BLaER1 treated with 17β-estradiol and CSF1 and Interleukin-3, amounts not matched to agents 10 nM and 100 nM (cell line): ENCODE measurements around the gene PTER.

Experiments used
- H3K27ac ChIP-seq, 11 experiments: shearing (Covaris generic); formaldehyde crosslinking; 2 replicates each; pipeline ENCODE4 v1.8.1; 2022
- H3K27me3 ChIP-seq, 11 experiments: shearing (Covaris generic); formaldehyde crosslinking; 2 replicates each; pipeline ENCODE4 v1.8.1; 2022
- H3K36me3 ChIP-seq, 11 experiments: shearing (Covaris generic); formaldehyde crosslinking; 2 replicates each; pipeline ENCODE4 v1.8.1; 2022
- H3K4me1 ChIP-seq, 10 experiments: shearing (Covaris generic); formaldehyde crosslinking; 2 replicates each; pipeline ENCODE4 v1.8.1; 2022
- H3K4me2 ChIP-seq, 11 experiments: shearing (Covaris generic); formaldehyde crosslinking; 2 replicates each; pipeline ENCODE4 v1.8.1; 2022
- H3K4me3 ChIP-seq, 10 experiments: shearing (Covaris generic); formaldehyde crosslinking; 2 replicates each; pipeline ENCODE4 v1.8.1; 2022
- H3K9ac ChIP-seq, 11 experiments: shearing (Covaris generic); formaldehyde crosslinking; 2 replicates each; pipeline ENCODE4 v1.8.1; 2022
- H3K9me3 ChIP-seq, 11 experiments: shearing (Covaris generic); formaldehyde crosslinking; replicated peaks in 1 of 11; 2 replicates each; pipeline ENCODE4 v1.8.1; 2022
- H4K20me1 ChIP-seq, 11 experiments: shearing (Covaris generic); formaldehyde crosslinking; 2 replicates each; pipeline ENCODE4 v1.8.1; 2022
- Cebpa-rat ChIP-seq, 11 experiments: shearing (Covaris generic); IDR thresholded peaks; 2 replicates each; pipeline ENCODE4 v1.8.1; 2022

Gene PTER

GRCh38 chr10:16458166-16458955, 21.6 kb downstream of the PTER start:
- Histone ChIP-seq H4K20me1 (peaks cover 0 to 27% (median 11%) of the 10 kb centered on the region in 11 experiments; a peak in 11 of 22 replicates), H3K4me1 (no peaks in the 10 kb centered on the region), H3K4me2 (no peak overlapping the region), H3K9ac (no peak overlapping the region), H3K9me3 (peaks cover 0 to 16% (median 14%) of the 10 kb centered on the region in 11 experiments; a peak in 12 of 22 replicates), H3K27me3 (no peaks in the 10 kb centered on the region), H3K4me3 (no peak overlapping the region), H3K27ac (no peak overlapping the region), H3K36me3 (peaks cover 8 to 51% (median 21%) of the 10 kb centered on the region in 11 experiments; a peak in 20 of 22 replicates)
- no peak for TF ChIP-seq Cebpa-rat (IDR thresholded peaks at IDR 0.05)

- TF ChIP-seq Cebpa-rat (IDR thresholded peaks at IDR 0.05): no peak
- Histone ChIP-seq H3K27me3 (no peaks in the 10 kb centered on the region), H4K20me1 (peaks cover 0 to 27% (median 11%) of the 10 kb centered on the region in 11 experiments; a peak in 11 of 22 replicates), H3K4me2 (no peak overlapping the region), H3K27ac (no peak overlapping the region), H3K9me3 (peaks cover 5 to 27% (median 23%) of the 10 kb centered on the region in 11 experiments), H3K4me3 (no peak overlapping the region), H3K9ac (no peak overlapping the region), H3K4me1 (no peaks in the 10 kb centered on the region), H3K36me3 (peaks cover 19 to 63% (median 32%) of the 10 kb centered on the region in 11 experiments; a peak in 21 of 22 replicates)
These were observed 22.7 kb downstream of the PTER start for GRCh38 chr10:16459423-16459939.

GRCh38 chr10:16466001-16466400, 29.2 kb downstream of the PTER start:
- no peaks in the 10 kb centered on the region for H3K4me1 ChIP-seq
- no peak overlapping the region for H3K27ac ChIP-seq
- peaks cover 0 to 8% (median 0%) of the 10 kb centered on the region in 11 experiments; a peak in 3 of 22 replicates for H4K20me1 ChIP-seq
- H3K36me3 ChIP-seq: peaks cover 23 to 79% (median 48%) of the 10 kb centered on the region in 11 experiments
- no peak overlapping the region for H3K4me2 ChIP-seq
- H3K27me3 ChIP-seq: no peaks in the 10 kb centered on the region
- H3K4me3 ChIP-seq: no peak overlapping the region
- peaks cover 15 to 40% (median 30%) of the 10 kb centered on the region in 11 experiments for H3K9me3 ChIP-seq
- H3K9ac ChIP-seq: no peak overlapping the region
- no peak for TF ChIP-seq Cebpa-rat (IDR thresholded peaks at IDR 0.05)

- peaks cover 0 to 46% (median 17%) of the 10 kb centered on the region in 11 experiments; a peak in 15 of 22 replicates for H3K36me3 ChIP-seq
- H3K27me3 ChIP-seq: no peaks in the 10 kb centered on the region
- H3K4me2 ChIP-seq: no peak overlapping the region
- peaks cover 0 to 5% (median 0%) of the 10 kb centered on the region in 11 experiments; a peak in 3 of 22 replicates for H4K20me1 ChIP-seq
- no peak overlapping the region for H3K27ac ChIP-seq
- H3K4me3 ChIP-seq: no peak overlapping the region
- no peaks in the 10 kb centered on the region for H3K4me1 ChIP-seq
- H3K9me3 ChIP-seq: peaks cover 0 to 2% (median 0%) of the 10 kb centered on the region in 11 experiments; a peak in 1 of 22 replicates
- TF ChIP-seq Cebpa-rat (IDR thresholded peaks at IDR 0.05): no peak
- no peak overlapping the region for H3K9ac ChIP-seq
These were observed 33.9 kb downstream of the PTER start for GRCh38 chr10:16470747-16471146.

- H3K36me3 ChIP-seq: peaks cover 0 to 42% (median 17%) of the 10 kb centered on the region in 11 experiments; a peak in 11 of 22 replicates
- no peaks in the 10 kb centered on the region for H3K9me3 ChIP-seq
- no peak overlapping the region for H3K4me3 ChIP-seq
- H3K9ac ChIP-seq: no peak overlapping the region
- no peak overlapping the region for H3K4me2 ChIP-seq
- no peaks in the 10 kb centered on the region for H3K4me1 ChIP-seq
- no peaks in the 10 kb centered on the region for H3K27me3 ChIP-seq
- TF ChIP-seq Cebpa-rat (IDR thresholded peaks at IDR 0.05): no peak
- H4K20me1 ChIP-seq: peaks cover 0 to 5% (median 0%) of the 10 kb centered on the region in 11 experiments; a peak in 2 of 22 replicates
- H3K27ac ChIP-seq: no peak overlapping the region
These were observed 36.0 kb downstream of the PTER start for GRCh38 chr10:16472828-16473227.

- TF ChIP-seq Cebpa-rat (IDR thresholded peaks at IDR 0.05): no peak
These were observed 40.9 kb downstream of the PTER start for GRCh38 chr10:16477757-16478156.

GRCh38 chr10:16478801-16479200, 42.0 kb downstream of the PTER start:
- Histone ChIP-seq H4K20me1 (peaks cover 0 to 5% (median 0%) of the 10 kb centered on the region in 11 experiments; a peak in 2 of 22 replicates), H3K9me3 (no peaks in the 10 kb centered on the region), H3K4me2 (no peak overlapping the region), H3K36me3 (peaks cover 0 to 11% (median 0%) of the 10 kb centered on the region in 11 experiments; a peak in 5 of 22 replicates), H3K4me1 (peaks cover 0 to 6% (median 0%) of the 10 kb centered on the region in 10 experiments; a peak in 1 of 20 replicates), H3K4me3 (no peak overlapping the region), H3K27me3 (no peaks in the 10 kb centered on the region), H3K27ac (no peak overlapping the region), H3K9ac (no peak overlapping the region)
- no peak for TF ChIP-seq Cebpa-rat (IDR thresholded peaks at IDR 0.05)

More at GRCh38 chr10:16477757-16478156, 40.9 kb downstream of the PTER start:
- Histone ChIP-seq H3K4me1 (peaks cover 0 to 6% (median 0%) of the 10 kb centered on the region in 10 experiments; a peak in 1 of 20 replicates), H3K9ac (no peak overlapping the region), H3K4me3 (no peak overlapping the region), H3K4me2 (no peak overlapping the region), H3K9me3 (no peaks in the 10 kb centered on the region), H3K27me3 (no peaks in the 10 kb centered on the region), H3K36me3 (peaks cover 0 to 8% (median 0%) of the 10 kb centered on the region in 11 experiments; a peak in 4 of 22 replicates), H4K20me1 (peaks cover 0 to 5% (median 0%) of the 10 kb centered on the region in 11 experiments; a peak in 2 of 22 replicates), H3K27ac (no peak overlapping the region)

- Histone ChIP-seq H3K4me1 (peaks cover 0 to 6% (median 0%) of the 10 kb centered on the region in 10 experiments; a peak in 1 of 20 replicates), H3K27me3 (no peaks in the 10 kb centered on the region), H3K9ac (no peak overlapping the region), H3K27ac (no peak overlapping the region), H3K36me3 (peaks cover 4 to 28% (median 15%) of the 10 kb centered on the region in 11 experiments; a peak in 17 of 22 replicates), H4K20me1 (peaks cover 0 to 5% (median 0%) of the 10 kb centered on the region in 11 experiments; a peak in 2 of 22 replicates), H3K9me3 (no peaks in the 10 kb centered on the region), H3K4me2 (no peak overlapping the region), H3K4me3 (no peak overlapping the region)
- TF ChIP-seq Cebpa-rat (IDR thresholded peaks at IDR 0.05): no peak
These were observed 44.4 kb downstream of the PTER start for GRCh38 chr10:16481052-16481728.
